ENCODE data around the gene HEPN1.

HEPN1 gene

GRCh38 chr11:124872280-124872679, 46.8 kb upstream of the HEPN1 start:
- no peak for TF ChIP-seq TCF12 (IDR thresholded peaks at IDR 0.05; ENCODE audit: low read depth)
- TF ChIP-seq REST (IDR thresholded peaks at IDR 0.05; ENCODE audit: low read depth) = no peak

DNA sequence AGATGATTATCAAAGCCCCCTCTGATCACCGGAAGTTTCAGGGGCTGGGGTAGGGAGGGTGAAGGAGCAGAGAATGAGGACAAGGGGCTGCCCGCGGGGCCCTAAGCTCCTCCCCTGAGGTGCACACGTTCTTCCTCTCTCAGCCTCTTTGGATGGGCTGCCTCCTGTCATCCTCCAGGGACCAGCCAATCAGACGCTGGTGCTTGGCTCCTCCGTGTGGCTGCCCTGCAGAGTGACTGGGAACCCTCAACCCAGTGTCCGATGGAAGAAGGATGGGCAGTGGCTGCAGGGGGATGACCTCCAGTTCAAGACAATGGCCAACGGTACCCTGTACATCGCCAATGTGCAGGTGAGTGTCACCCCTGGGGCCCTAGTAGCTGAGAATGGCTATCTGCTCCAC, 46.3 kb upstream of the HEPN1 start:
- TF ChIP-seq CEBPB (IDR thresholded peaks at IDR 0.05) (no peak), REST (IDR thresholded peaks at IDR 0.05; ENCODE audit: low read depth) (no peak), FOXM1 (IDR thresholded peaks at IDR 0.05; ENCODE audit: borderline replicate concordance, low read depth) (no peak), YY1 (IDR thresholded peaks at IDR 0.05; ENCODE audit: low read depth) (no peak), ZBTB7A (IDR thresholded peaks at IDR 0.05; ENCODE audit: low read depth) (no peak), NFIC (IDR thresholded peaks at IDR 0.05) (no peak), RAD21 (IDR thresholded peaks at IDR 0.05; ENCODE audit: low read depth) (no peak), TEAD4 (IDR thresholded peaks at IDR 0.05) (no peak), EP300 (IDR thresholded peaks at IDR 0.05; ENCODE audit: borderline replicate concordance) (no peak), TAF1 (IDR thresholded peaks at IDR 0.05; ENCODE audit: low read depth) (no peak), EGR1 (IDR thresholded peaks at IDR 0.05) (no peak), CREB1 (IDR thresholded peaks at IDR 0.05; ENCODE audit: low read depth) (no peak), TCF12 (IDR thresholded peaks at IDR 0.05; ENCODE audit: low read depth) (no peak)
- TF ChIP-seq, protein P1, sequence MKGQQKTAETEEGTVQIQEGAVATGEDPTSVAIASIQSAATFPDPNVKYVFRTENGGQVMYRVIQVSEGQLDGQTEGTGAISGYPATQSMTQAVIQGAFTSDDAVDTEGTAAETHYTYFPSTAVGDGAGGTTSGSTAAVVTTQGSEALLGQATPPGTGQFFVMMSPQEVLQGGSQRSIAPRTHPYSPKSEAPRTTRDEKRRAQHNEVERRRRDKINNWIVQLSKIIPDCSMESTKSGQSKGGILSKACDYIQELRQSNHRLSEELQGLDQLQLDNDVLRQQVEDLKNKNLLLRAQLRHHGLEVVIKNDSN (IDR thresholded peaks at IDR 0.05) = no peak
- TF ChIP-seq, protein P2, sequence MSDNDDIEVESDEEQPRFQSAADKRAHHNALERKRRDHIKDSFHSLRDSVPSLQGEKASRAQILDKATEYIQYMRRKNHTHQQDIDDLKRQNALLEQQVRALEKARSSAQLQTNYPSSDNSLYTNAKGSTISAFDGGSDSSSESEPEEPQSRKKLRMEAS (IDR thresholded peaks at IDR 0.05) = no peak

GRCh38 chr11:124873951-124874350, 45.1 kb upstream of the HEPN1 start:
- TF ChIP-seq EGR1 (IDR thresholded peaks at IDR 0.05) (no peak), NFIC (IDR thresholded peaks at IDR 0.05) (no peak), TCF12 (IDR thresholded peaks at IDR 0.05; ENCODE audit: low read depth) (no peak), EP300 (IDR thresholded peaks at IDR 0.05; ENCODE audit: borderline replicate concordance) (no peak), RAD21 (IDR thresholded peaks at IDR 0.05; ENCODE audit: low read depth) (no peak), YY1 (IDR thresholded peaks at IDR 0.05; ENCODE audit: low read depth) (no peak), TEAD4 (IDR thresholded peaks at IDR 0.05) (no peak), CREB1 (IDR thresholded peaks at IDR 0.05; ENCODE audit: low read depth) (no peak), REST (IDR thresholded peaks at IDR 0.05; ENCODE audit: low read depth) (no peak), FOXM1 (IDR thresholded peaks at IDR 0.05; ENCODE audit: borderline replicate concordance, low read depth) (no peak), ZBTB7A (IDR thresholded peaks at IDR 0.05; ENCODE audit: low read depth) (no peak), TAF1 (IDR thresholded peaks at IDR 0.05; ENCODE audit: low read depth) (no peak), CEBPB (IDR thresholded peaks at IDR 0.05) (no peak)
- TF ChIP-seq, protein P2 (IDR thresholded peaks at IDR 0.05) = no peak
- TF ChIP-seq, protein P1 (IDR thresholded peaks at IDR 0.05) = no peak

DNA sequence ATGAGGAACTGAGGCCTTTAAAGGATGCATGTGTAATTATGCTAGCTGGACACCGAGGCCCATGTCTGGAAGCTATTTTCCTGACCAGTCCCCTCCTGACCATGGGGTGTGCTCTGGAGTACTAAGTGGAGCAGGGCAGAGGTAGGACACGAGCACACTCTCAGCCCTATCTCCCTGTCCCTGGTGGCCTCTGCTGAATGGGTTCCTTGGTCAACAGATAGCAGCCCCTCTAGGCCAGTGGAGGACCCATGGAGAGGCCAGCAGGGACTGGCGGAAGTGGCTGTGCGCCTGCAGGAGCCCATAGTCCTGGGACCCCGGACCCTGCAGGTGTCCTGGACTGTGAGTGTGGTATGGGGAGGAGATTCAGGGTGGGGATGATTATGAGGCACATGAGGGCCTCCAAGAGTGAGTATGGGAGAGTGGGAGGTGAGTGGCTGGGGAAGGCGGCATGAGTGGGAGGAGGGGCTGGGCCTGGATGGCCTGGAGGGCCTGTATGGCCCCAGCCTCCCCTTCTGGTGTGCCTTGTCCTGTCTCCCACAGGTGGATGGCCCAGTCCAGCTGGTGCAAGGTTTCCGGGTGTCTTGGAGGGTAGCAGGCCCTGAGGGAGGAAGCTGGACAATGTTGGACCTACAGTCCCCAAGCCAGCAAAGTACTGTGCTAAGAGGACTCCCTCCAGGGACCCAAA, 44.3 kb upstream of the HEPN1 start:
- no peak for TF ChIP-seq EGR1 (IDR thresholded peaks at IDR 0.05)
- TF ChIP-seq TEAD4 (IDR thresholded peaks at IDR 0.05) = no peak
- no peak for TF ChIP-seq REST (IDR thresholded peaks at IDR 0.05; ENCODE audit: low read depth)
- TF ChIP-seq, protein P2 (IDR thresholded peaks at IDR 0.05) = no peak
- TF ChIP-seq RAD21 (IDR thresholded peaks at IDR 0.05; ENCODE audit: low read depth) = no peak
- no peak for TF ChIP-seq YY1 (IDR thresholded peaks at IDR 0.05; ENCODE audit: low read depth)
- no peak for TF ChIP-seq CREB1 (IDR thresholded peaks at IDR 0.05; ENCODE audit: low read depth)
- TF ChIP-seq EP300 (IDR thresholded peaks at IDR 0.05; ENCODE audit: borderline replicate concordance) = no peak
- TF ChIP-seq, protein P1 (IDR thresholded peaks at IDR 0.05) = no peak
- no peak for TF ChIP-seq NFIC (IDR thresholded peaks at IDR 0.05)
- no peak for TF ChIP-seq TAF1 (IDR thresholded peaks at IDR 0.05; ENCODE audit: low read depth)
- TF ChIP-seq ZBTB7A (IDR thresholded peaks at IDR 0.05; ENCODE audit: low read depth) = no peak
- TF ChIP-seq CEBPB (IDR thresholded peaks at IDR 0.05) = no peak
- TF ChIP-seq FOXM1 (IDR thresholded peaks at IDR 0.05; ENCODE audit: borderline replicate concordance, low read depth) = no peak
- TF ChIP-seq TCF12 (IDR thresholded peaks at IDR 0.05; ENCODE audit: low read depth) = no peak
